IMR-90 (cell line): ENCODE results near the gene DAPK1. TPM values are rescaled to one million over a fixed set of nuclear protein-coding genes. Genes with fewer than 3 reads are reported as not detected.

ENCODE experiments used
- ATAC-seq: fragments of 200-7000 bp; cut with Tn5 transposase; 2 replicates; pipeline ENCODE4 v1.9.1; 2020; ENCODE audit warnings: low read depth, mild to moderate bottlenecking, moderate library complexity
- BruUV-seq: library from RNA; stranded (reverse); fragments of 400-500 nt; replicated peaks from 2 replicates; lab custom pipeline; 2021; lab: Mats Ljungman, UMichigan
- CTCF ChIA-PET: fragments of 300-600 bp; formaldehyde crosslinking; extraction: SDS; loops from one replicate; lab custom pipeline; 2021; ENCODE audit warnings: antibody characterized with exemption; lab: Yijun Ruan, JAX
- POLR2A ChIA-PET: fragments of 300-600 bp; sonication (Branson Sonifier 250); formaldehyde crosslinking; loops from one replicate; lab custom pipeline; 2022; ENCODE audit warnings: antibody characterized with exemption; ENCODE audit not compliant: unreplicated experiment; lab: Charles Lee
- DNase-seq: peaks from one replicate; pipeline ENCODE4 v3.0.0; 2013
- H2AFZ ChIP-seq: replicated peaks from 2 replicates; pipeline ENCODE3; 2013; ENCODE audit warnings: low read length, mild to moderate bottlenecking; ENCODE audit not compliant: poor library complexity
- H2AK5ac ChIP-seq: 2 replicates; pipeline ENCODE4 v1.6.1; 2013; ENCODE audit warnings: low read depth, low read length, inconsistent platforms
- H2AK9ac ChIP-seq: replicated peaks from 2 replicates; pipeline ENCODE3; 2013; ENCODE audit warnings: mild to moderate bottlenecking, low read depth, low read length, moderate library complexity; ENCODE audit not compliant: poor library complexity
- H2BK120ac ChIP-seq: 2 replicates; pipeline ENCODE4 v1.6.1; 2013; ENCODE audit warnings: low read depth, low read length, inconsistent platforms
- H2BK15ac ChIP-seq: 3 replicates; pipeline ENCODE4 v1.6.1; 2013; ENCODE audit warnings: low read depth, low read length, inconsistent platforms
- H2BK20ac ChIP-seq: 2 replicates; pipeline ENCODE4 v1.6.1; 2013; ENCODE audit warnings: low read depth, mild to moderate bottlenecking, inconsistent platforms, low read length, moderate library complexity
- H2BK5ac ChIP-seq: 2 replicates; pipeline ENCODE4 v1.6.1; 2013; ENCODE audit warnings: mild to moderate bottlenecking, low read depth, low read length, inconsistent platforms; ENCODE audit not compliant: poor library complexity, severe bottlenecking
- H3K14ac ChIP-seq: replicated peaks from 2 replicates; pipeline ENCODE4 v1.6.1; 2013; ENCODE audit warnings: low read depth, low read length, inconsistent platforms
- H3K18ac ChIP-seq: 2 replicates; pipeline ENCODE4 v1.6.1; 2013; ENCODE audit warnings: low read depth, low read length, control low read depth
- H3K23ac ChIP-seq: 2 replicates; pipeline ENCODE4 v1.6.1; 2013; ENCODE audit warnings: low read depth, low read length, inconsistent platforms
- H3K27ac ChIP-seq: 2 replicates; pipeline ENCODE4 v1.5.1; 2013; ENCODE audit warnings: mild to moderate bottlenecking, control low read depth, low read length; ENCODE audit not compliant: insufficient read depth
- H3K27me3 ChIP-seq: 2 replicates; pipeline ENCODE4 v1.6.1; 2013; ENCODE audit warnings: low read length; ENCODE audit not compliant: control insufficient read depth, insufficient read depth
- H3K36me3 ChIP-seq: 2 replicates; pipeline ENCODE4 v1.6.1; 2013; ENCODE audit warnings: low read length, mixed read lengths; ENCODE audit not compliant: control insufficient read depth, insufficient read depth
- H3K4ac ChIP-seq: 2 replicates; pipeline ENCODE4 v1.6.1; 2013; ENCODE audit warnings: low read depth, low read length, inconsistent platforms
- H3K4me1 ChIP-seq: 2 replicates; pipeline ENCODE4 v1.6.1; 2013; ENCODE audit warnings: low read length, mixed read lengths; ENCODE audit not compliant: control insufficient read depth, insufficient read depth
- H3K4me2 ChIP-seq: 2 replicates; pipeline ENCODE4 v1.6.1; 2013; ENCODE audit warnings: low read depth, mild to moderate bottlenecking, control low read depth, low read length, moderate library complexity
- H3K4me3 ChIP-seq: 2 replicates; pipeline ENCODE4 v1.5.1; 2013; ENCODE audit warnings: low read depth, mild to moderate bottlenecking, control low read depth, low read length, moderate library complexity; ENCODE audit not compliant: insufficient read depth
- H3K56ac ChIP-seq: 2 replicates; pipeline ENCODE4 v1.6.1; 2013; ENCODE audit warnings: low read length, inconsistent platforms; ENCODE audit not compliant: insufficient read depth; ENCODE audit errors: extremely low read depth
- H3K79me1 ChIP-seq, 2 experiments: 2 replicates each; pipeline ENCODE4 v1.6.1; 2013; ENCODE audit warnings: low read length in 2 of 2, inconsistent platforms in 1 of 2, low read depth in 1 of 2
- H3K9ac ChIP-seq: 2 replicates; pipeline ENCODE4 v1.6.1; 2013; ENCODE audit warnings: low read depth, low read length, control low read depth
- H3K9me1 ChIP-seq: 2 replicates; pipeline ENCODE4 v1.6.1; 2013; ENCODE audit warnings: low read length, inconsistent platforms; ENCODE audit not compliant: insufficient read depth
- H3K9me3 ChIP-seq: 2 replicates; pipeline ENCODE4 v1.6.1; 2013; ENCODE audit warnings: low read length; ENCODE audit not compliant: control insufficient read depth, insufficient read depth
- H4K20me1 ChIP-seq: 2 replicates; pipeline ENCODE4 v1.6.1; 2013; ENCODE audit warnings: low read length, inconsistent platforms; ENCODE audit not compliant: insufficient read depth
- H4K5ac ChIP-seq: 2 replicates; pipeline ENCODE4 v1.6.1; 2013; ENCODE audit warnings: mild to moderate bottlenecking, low read depth, low read length, control low read depth
- H4K8ac ChIP-seq, 2 experiments: 2 replicates each; pipeline ENCODE4 v1.6.1; 2013; ENCODE audit warnings: low read depth in 2 of 2, low read length in 2 of 2, control low read depth in 1 of 2, inconsistent platforms in 1 of 2
- H4K91ac ChIP-seq: 2 replicates; pipeline ENCODE4 v1.6.1; 2013; ENCODE audit warnings: low read depth, low read length, inconsistent platforms; ENCODE audit not compliant: insufficient read depth
- CEBPB ChIP-seq: IDR thresholded peaks from 2 replicates; pipeline ENCODE4 v1.6.1; 2012; ENCODE audit warnings: low read depth, low read length, improper control_type of control experiment
- NFE2L2 ChIP-seq: fragments of 150-350 bp; IDR thresholded peaks from 2 replicates; pipeline ENCODE4 v1.6.1; 2016; ENCODE audit warnings: low read depth, mild to moderate bottlenecking, low read length
- POLR2A ChIP-seq: IDR thresholded peaks from 2 replicates; pipeline ENCODE4 v1.6.1; 2012; ENCODE audit warnings: mild to moderate bottlenecking, low read depth, low read length
- RCOR1 ChIP-seq: IDR thresholded peaks from 2 replicates; pipeline ENCODE4 v1.6.1; 2012; ENCODE audit warnings: mild to moderate bottlenecking, low read length, improper control_type of control experiment; ENCODE audit not compliant: insufficient replicate concordance
- RFX5 ChIP-seq: IDR thresholded peaks from 2 replicates; pipeline ENCODE4 v1.8.0; 2012; ENCODE audit warnings: low read depth, mild to moderate bottlenecking, low read length, moderate library complexity
- USF2 ChIP-seq: fragments of 150-350 bp; IDR thresholded peaks from 2 replicates; pipeline ENCODE4 v1.6.1; 2017; ENCODE audit warnings: mild to moderate bottlenecking, antibody characterized with exemption, low read length, low read depth
- WGBS, 2 experiments: methylation state at CpG; one replicate each; pipeline versions ENCODE4 v1.1.5 to v1.1.7; 2013; ENCODE audit warnings: missing lambda C conversion rate in 2 of 2; ENCODE audit not compliant: insufficient read length in 1 of 2; ENCODE audit errors: extremely low coverage in 2 of 2; 5-methylcytosine and 5-hydroxymethylcytosine counted together
- dilution Hi-C: fragments of 300-500 bp; cut with HindIII; formaldehyde crosslinking; loops from one replicate; pipeline ENCODE4 v1.14.3; 2018; ENCODE audit warnings: low sequenced_read_pairs; ENCODE audit not compliant: unreplicated experiment
- in situ Hi-C: fragments of 300-500 bp; cut with MboI; formaldehyde crosslinking; loops from 3 replicates; pipeline ENCODE4 v1.14.3; 2019; ENCODE audit warnings: low sequenced_read_pairs, inconsistent platforms, mixed read lengths
- intact Hi-C: fragments of 100-400 bp; cut with micrococcal nuclease; formaldehyde crosslinking; loops from 2 replicates; pipeline ENCODE4 v1.10.0; 2022
- polyA plus RNA-seq, 3 experiments: library from polyadenylated mRNA; depleted of rRNA; stranded (reverse); fragments of >200 nt; gene quantifications; 2 replicates each; pipeline ENCODE4 v1.2.3, GENCODE V29; 2012; ENCODE audit warnings: low replicate concordance in 1 of 3
- total RNA-seq: library from RNA; depleted of rRNA; stranded (reverse); fragments of >200 nt; gene quantifications from 2 replicates; pipeline ENCODE4 v1.2.3, GENCODE V29; 2012

Gene DAPK1
- total and polyA plus RNA-seq, 2 of the 4 experiments (the other 2 are of a cell fraction) = under 0.01 to 0.03 TPM

- no peak overlapping the region for H2BK120ac ChIP-seq
- DNase-seq = no peak
- H3K4me1 ChIP-seq = no peaks in the 10 kb centered on the region
- intact Hi-C loops (no loop called here), in situ Hi-C loops (no loop called here), dilution Hi-C loops (no loop called here)
- no peak overlapping the region for H3K23ac ChIP-seq
- no peak overlapping the region for H4K5ac ChIP-seq
- H3K36me3 ChIP-seq = no peaks in the 10 kb centered on the region
- no peak overlapping the region for H2AFZ ChIP-seq
- H2BK20ac ChIP-seq = no peak overlapping the region
- H3K4ac ChIP-seq = no peak overlapping the region
- no peak overlapping the region for H3K4me2 ChIP-seq
- H3K27me3 ChIP-seq = no peaks in the 10 kb centered on the region
- POLR2A ChIA-PET = no interaction called here
- H2BK5ac ChIP-seq = no peak overlapping the region
- no TSS peak for BruUV-seq
- no peaks in the 10 kb centered on the region for H3K9me3 ChIP-seq
- CTCF ChIA-PET = no interaction called here
- no peaks in the 10 kb centered on the region for H3K9me1 ChIP-seq
- no peak overlapping the region for H3K4me3 ChIP-seq
- H4K91ac ChIP-seq = no peak overlapping the region
- no peak overlapping the region for H3K56ac ChIP-seq
- TF ChIP-seq POLR2A (no peak), NFE2L2 (no peak), RCOR1 (no peak), RFX5 (no peak), USF2 (no peak), CEBPB (no peak)
- no peak for ATAC-seq
- WGBS, 2 experiments = no CpG with 5 or more reads among the region's 7 CpGs
- no peaks in the 10 kb centered on the region for H3K79me1 ChIP-seq
- H4K8ac ChIP-seq = no peak overlapping the region
- H2AK9ac ChIP-seq = no peak overlapping the region
- no peak overlapping the region for H3K14ac ChIP-seq
- no peaks in the 10 kb centered on the region for H4K20me1 ChIP-seq
- no peak overlapping the region for H2BK15ac ChIP-seq
- no peak overlapping the region for H3K18ac ChIP-seq
- H3K27ac ChIP-seq = no peak overlapping the region
- no peak overlapping the region for H2AK5ac ChIP-seq
- H3K9ac ChIP-seq = no peak overlapping the region
These were observed 19.3 kb upstream of the DAPK1 start for GRCh38 chr9:87478226-87478992.
